GM06990 (cell line): Measurements from ENCODE around the gene KCNIP4.
"Not testable (repeated sequence)": the region's sequence is repeated elsewhere in the genome, so short reads cannot be mapped to it uniquely, and the experiment has no call there.

ENCODE experiments used
- DNase-seq: peaks from one replicate; pipeline ENCODE4 v3.0.0-alpha.2; 2011; ENCODE audit not compliant: insufficient read length; ENCODE audit errors: extremely low read depth
- H3K27me3 ChIP-seq: replicated peaks from 2 replicates; pipeline ENCODE4 v1.6.0; 2011; ENCODE audit warnings: low read length; ENCODE audit not compliant: control insufficient read depth, insufficient read depth
- H3K36me3 ChIP-seq: 2 replicates; pipeline ENCODE4 v1.5.1; 2011; ENCODE audit warnings: low read length; ENCODE audit not compliant: control insufficient read depth, insufficient read depth
- H3K4me3 ChIP-seq: replicated peaks from 2 replicates; pipeline ENCODE4 v1.5.1; 2011; ENCODE audit warnings: low read depth, mild to moderate bottlenecking, control low read depth, low read length
- TF ChIP-seq, protein P1 (sequence below): IDR thresholded peaks from 2 replicates; pipeline ENCODE4 v1.5.1; 2011; ENCODE audit warnings: low read length, control low read depth, mild to moderate bottlenecking, inconsistent platforms; ENCODE audit not compliant: insufficient read depth, poor library complexity, severe bottlenecking

KCNIP4 gene

DNA sequence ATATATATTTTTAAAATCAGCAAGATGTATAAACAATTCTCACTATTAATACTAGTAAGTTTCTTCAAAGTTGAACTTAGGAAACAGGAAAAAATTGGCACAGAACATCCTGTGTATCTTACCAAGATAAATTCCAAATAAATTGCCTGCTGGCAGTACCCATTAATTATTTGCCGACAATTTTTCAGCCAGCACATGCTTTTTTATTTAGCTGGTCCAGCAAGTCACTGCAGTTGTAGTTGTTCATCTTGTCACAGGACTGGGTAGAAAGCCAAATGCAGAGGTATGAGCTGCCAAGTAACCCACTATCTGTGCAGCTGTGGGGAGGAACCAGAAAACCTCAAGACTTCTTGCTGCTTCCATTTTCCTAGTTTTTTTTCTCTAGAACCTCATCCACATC lies 1134.9 kb downstream of the KCNIP4 start:
- TF ChIP-seq, protein P1, sequence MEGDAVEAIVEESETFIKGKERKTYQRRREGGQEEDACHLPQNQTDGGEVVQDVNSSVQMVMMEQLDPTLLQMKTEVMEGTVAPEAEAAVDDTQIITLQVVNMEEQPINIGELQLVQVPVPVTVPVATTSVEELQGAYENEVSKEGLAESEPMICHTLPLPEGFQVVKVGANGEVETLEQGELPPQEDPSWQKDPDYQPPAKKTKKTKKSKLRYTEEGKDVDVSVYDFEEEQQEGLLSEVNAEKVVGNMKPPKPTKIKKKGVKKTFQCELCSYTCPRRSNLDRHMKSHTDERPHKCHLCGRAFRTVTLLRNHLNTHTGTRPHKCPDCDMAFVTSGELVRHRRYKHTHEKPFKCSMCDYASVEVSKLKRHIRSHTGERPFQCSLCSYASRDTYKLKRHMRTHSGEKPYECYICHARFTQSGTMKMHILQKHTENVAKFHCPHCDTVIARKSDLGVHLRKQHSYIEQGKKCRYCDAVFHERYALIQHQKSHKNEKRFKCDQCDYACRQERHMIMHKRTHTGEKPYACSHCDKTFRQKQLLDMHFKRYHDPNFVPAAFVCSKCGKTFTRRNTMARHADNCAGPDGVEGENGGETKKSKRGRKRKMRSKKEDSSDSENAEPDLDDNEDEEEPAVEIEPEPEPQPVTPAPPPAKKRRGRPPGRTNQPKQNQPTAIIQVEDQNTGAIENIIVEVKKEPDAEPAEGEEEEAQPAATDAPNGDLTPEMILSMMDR = no peak
- H3K4me3 ChIP-seq = no peak overlapping the region
- DNase-seq = no peak
- no peaks in the 10 kb centered on the region for H3K36me3 ChIP-seq
- no peaks in the 10 kb centered on the region for H3K27me3 ChIP-seq

DNA sequence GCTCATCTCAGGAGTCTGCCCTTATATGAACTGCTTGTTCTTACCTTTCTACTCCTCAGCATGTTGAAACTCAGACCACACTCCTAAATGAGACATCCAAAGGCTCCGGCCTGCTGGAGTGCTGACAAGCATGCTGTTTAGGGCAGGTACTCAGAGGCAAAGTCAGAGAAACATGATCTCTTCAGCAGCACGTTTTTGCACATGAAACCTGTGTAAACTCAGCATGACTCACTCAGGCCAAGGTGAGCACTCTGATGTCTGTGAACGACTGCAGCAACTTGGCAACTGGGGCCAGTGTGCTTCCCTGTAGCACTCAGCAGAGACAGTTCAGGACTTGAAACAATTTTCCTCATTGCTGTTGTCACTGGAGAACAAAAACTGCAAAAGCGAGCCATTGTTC lies 1138.8 kb downstream of the KCNIP4 start:
- no peak for DNase-seq
- no peak overlapping the region for H3K4me3 ChIP-seq
- H3K27me3 ChIP-seq = no peaks in the 10 kb centered on the region
- TF ChIP-seq, protein P1 = no peak
- H3K36me3 ChIP-seq = no peaks in the 10 kb centered on the region

DNA sequence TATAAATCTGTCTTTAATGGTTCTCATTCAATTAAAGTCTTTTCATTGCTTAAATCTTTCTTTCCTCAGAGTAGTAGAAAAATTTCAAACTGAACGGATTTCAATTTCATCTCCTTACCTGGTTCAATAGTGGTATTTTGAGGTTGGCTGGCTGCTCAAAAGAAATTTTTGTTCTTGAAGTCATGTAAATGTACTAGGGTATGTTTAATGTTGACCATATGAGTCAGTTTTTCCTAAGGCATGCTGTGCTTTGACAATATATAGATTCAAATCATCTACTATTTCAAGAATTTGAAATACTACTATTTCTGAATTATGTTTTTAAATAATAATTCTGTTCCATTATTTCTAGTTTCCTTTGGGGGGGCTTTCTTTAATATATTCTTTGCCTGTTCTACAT lies 1142.9 kb downstream of the KCNIP4 start:
- no peaks in the 10 kb centered on the region for H3K36me3 ChIP-seq
- H3K27me3 ChIP-seq = no peaks in the 10 kb centered on the region
- no peak overlapping the region for H3K4me3 ChIP-seq
- DNase-seq = no peak
- TF ChIP-seq, protein P1 = no peak

DNA sequence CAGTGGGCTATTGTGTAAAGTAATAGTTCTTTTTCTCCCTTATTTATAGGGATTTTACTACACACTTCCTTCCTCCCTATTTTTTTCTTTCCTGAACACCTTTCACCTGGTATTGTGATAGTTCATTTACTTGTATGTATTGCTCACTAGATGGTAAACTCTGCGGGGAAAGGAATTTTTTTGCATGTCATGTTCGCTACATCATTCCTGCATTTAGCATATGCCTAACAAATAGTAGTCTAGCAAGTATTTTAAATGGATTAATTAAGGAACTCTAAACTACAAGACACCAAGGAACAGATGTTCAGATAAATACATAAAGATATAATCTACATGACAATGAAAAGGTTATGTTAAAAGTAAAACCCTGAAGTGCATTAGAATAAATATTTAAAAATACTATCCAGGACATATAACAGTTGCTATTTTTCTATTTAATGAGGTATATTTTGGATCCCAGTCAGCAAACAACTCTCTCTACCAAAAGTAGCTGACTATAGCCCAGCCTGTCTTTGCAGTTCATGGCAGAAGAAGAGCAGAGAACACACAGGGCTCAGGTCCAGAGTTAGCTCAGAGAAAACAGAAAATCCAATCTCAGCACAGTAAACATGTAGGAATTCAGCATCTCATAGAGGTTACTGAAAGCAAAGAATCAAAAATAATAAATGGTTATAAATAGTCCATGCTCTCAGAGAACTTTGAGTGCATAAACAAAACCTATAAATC lies 1160.5 kb downstream of the KCNIP4 start:
- DNase-seq = no peak
- Histone ChIP-seq H3K27me3 (no peaks in the 10 kb centered on the region), H3K36me3 (no peaks in the 10 kb centered on the region), H3K4me3 (no peak overlapping the region)
- TF ChIP-seq, protein P1 = no peak

DNA sequence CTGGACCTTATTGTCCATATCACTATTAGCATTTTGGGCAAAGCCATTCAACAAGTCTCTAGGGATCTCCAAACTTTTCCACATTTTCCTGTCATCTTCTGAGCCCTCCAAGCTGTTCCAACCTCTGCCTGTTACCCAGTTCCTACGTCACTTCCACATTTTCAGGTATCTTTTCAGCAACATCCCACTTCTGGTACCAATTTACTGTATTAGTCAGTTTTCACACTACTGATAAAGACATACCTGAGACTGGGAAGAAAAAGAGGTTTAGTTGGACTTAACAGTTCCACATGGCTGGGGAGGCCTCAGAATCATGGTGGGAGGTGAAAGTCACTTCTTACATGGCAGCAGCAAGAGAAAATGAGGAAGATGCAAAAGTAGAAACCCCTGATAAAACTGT lies 1165.4 kb downstream of the KCNIP4 start:
- H3K27me3 ChIP-seq, H3K4me3 ChIP-seq, DNase-seq, H3K36me3 ChIP-seq: not testable (repeated sequence)

DNA sequence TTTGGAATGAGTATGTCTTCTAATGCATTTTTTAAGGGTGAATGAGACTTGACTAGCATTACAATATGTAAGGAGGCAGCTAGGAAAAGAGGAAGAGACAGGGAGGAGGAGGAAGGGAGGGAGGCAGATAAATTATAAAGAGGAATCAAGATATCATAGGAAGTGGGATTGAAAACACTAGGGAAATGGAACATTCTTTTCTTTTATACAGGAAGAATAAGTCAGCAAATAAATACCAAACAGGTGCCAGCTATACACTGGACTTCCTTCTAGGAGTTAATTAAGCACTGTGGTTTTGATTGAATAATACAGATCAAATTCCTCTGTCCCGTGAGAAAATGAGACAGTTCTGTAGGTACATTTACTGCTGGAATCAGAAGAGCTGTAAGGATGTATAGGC lies 1169.7 kb downstream of the KCNIP4 start:
- no peak overlapping the region for H3K4me3 ChIP-seq
- H3K27me3 ChIP-seq = no peaks in the 10 kb centered on the region
- no peak for DNase-seq
- H3K36me3 ChIP-seq = no peaks in the 10 kb centered on the region
- TF ChIP-seq, protein P1 = no peak
